ENCODE results near the gene TSPAN7. TPM values are rescaled to one million over a fixed set of nuclear protein-coding genes. Genes with fewer than 3 reads are reported as not detected.

TSPAN7 gene
- total and polyA plus RNA-seq, 4 donors, result 6.2 to 71.1 (median 23.7) TPM

DNA sequence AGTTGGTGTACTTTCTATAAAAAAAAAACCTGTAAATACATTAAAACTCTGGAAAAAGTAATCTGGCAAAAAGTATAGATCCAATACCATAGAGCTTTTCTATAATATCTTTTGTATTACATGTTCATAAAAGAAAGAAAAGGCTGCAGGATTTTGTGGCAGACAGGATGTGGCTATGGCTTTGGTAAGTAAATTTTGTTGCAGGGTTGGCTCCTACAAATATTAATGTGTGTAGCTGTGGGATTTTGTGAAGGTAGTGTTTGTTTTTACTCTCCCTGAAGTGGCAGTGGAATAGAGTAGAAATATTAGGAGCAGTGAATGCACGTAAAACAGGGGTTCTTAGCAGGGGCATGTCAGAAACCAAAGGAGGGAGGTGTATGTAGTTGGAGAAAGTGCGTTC lies 84.8 kb downstream of the TSPAN7 start:
- Histone ChIP-seq H3K27ac (ENCODE audit: low read depth in 1 of 2, low read length in 2 of 2) (no peak overlapping the region), H3K4me1 (ENCODE audit: control insufficient read depth in 1 of 2, insufficient read depth in 2 of 2, low read length in 2 of 2) (no peaks in the 10 kb centered on the region), H3K27me3 (ENCODE audit: control insufficient read depth in 1 of 2, insufficient read depth in 2 of 2, low read length in 1 of 2) (no peaks in the 10 kb centered on the region), H3K36me3 (ENCODE audit: control insufficient read depth in 1 of 2, insufficient read depth in 2 of 2, low read length in 1 of 2) (no peaks in the 10 kb centered on the region), H3K4me3 (ENCODE audit: low read length in 2 of 2) (no peak overlapping the region), H3K9me3 (ENCODE audit: control insufficient read depth, low read length) (no peaks in the 10 kb centered on the region)
- 81 to 89% methylated on average over 2 of the region's 2 CpGs for WGBS, 2 donors
- intact Hi-C loops (cut with DNase I), result no loop called here
- DNase-seq, result no peak
- ATAC-seq (ENCODE audit: low FRiP score), result no peak

DNA sequence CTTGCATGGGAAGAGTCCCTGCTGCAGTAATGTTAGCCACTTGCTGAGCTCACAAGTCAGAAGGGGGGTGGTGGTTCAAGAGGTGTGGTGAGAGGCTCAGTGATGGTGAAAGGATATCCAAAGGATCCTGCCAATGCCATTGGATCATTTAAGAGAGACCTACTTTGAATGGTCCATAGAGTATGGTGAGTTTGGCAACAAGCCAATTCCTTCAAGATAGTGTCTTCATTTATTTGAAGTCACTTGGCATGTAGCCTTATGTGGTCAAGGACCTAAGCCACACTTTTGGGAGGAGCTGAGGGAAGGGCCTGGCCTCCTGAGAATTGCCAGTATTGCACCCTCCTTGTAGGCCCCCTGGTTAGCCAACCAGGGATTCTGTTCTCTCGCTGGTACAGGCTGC lies 87.9 kb downstream of the TSPAN7 start:
- 94 to 100% methylated on average over 1 of the region's 1 CpG for WGBS, 2 donors
- Histone ChIP-seq H3K4me3 (ENCODE audit: low read length in 2 of 2) (no peak overlapping the region), H3K27ac (ENCODE audit: low read depth in 1 of 2, low read length in 2 of 2) (no peak overlapping the region), H3K9me3 (ENCODE audit: control insufficient read depth, low read length) (no peaks in the 10 kb centered on the region), H3K27me3 (ENCODE audit: control insufficient read depth in 1 of 2, insufficient read depth in 2 of 2, low read length in 1 of 2) (no peaks in the 10 kb centered on the region), H3K36me3 (ENCODE audit: control insufficient read depth in 1 of 2, insufficient read depth in 2 of 2, low read length in 1 of 2) (no peaks in the 10 kb centered on the region), H3K4me1 (ENCODE audit: control insufficient read depth in 1 of 2, insufficient read depth in 2 of 2, low read length in 2 of 2) (no peaks in the 10 kb centered on the region)
- intact Hi-C loops (cut with DNase I), result no loop called here
- ATAC-seq (ENCODE audit: low FRiP score), result no peak
- DNase-seq, result no peak

DNA sequence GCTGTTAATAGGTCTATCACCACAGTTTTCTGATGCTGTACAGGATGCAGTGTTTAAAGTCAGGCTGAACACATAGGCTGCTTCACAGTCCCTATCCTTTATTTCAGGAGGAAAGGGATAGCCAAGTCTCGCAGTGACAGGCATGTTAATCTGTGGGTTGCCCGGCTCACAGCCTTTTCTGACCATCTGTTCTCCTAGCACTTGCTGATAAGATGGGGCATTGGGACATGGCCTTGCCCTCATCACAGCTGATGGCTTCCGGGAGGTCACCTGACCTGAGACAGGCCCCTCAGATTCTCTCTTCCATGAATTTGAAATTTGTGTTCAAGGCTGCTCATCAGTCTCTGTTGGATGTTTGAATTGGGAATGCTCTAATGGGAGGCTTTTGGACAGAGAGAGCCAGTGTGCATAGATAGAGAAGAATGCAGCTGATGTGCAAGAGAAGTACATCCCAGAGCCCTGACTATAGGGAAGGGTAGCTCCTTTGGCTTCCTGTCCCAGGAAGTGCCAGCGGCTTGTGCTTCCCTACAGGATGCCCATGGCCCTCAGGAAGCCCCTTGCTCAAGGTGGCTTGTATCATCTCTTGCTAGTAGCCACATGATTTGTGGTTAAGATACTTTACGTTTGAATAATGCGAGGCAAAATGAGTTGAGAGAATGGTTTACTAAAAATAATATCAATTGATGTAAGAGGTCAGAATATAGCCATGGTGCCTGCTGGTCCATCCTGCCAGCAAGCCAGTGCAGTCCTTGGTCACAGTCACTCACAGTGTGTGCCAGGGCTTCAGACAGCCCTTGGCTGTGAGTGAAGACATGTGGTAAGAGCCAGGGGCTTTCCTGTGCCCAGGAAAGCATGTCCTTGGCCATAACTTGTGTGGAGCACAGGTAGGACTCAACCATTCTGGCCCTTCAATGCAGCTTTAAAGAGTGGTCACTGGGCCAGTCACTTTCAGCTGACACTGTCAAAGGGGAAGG lies 88.6 kb downstream of the TSPAN7 start:
- H3K36me3 ChIP-seq (ENCODE audit: control insufficient read depth in 1 of 2, insufficient read depth in 2 of 2, low read length in 1 of 2), result no peaks in the 10 kb centered on the region
- 71 to 72% methylated on average over 6 of the region's 6 CpGs for WGBS, 2 donors
- H3K4me1 ChIP-seq (ENCODE audit: control insufficient read depth in 1 of 2, insufficient read depth in 2 of 2, low read length in 2 of 2), result no peaks in the 10 kb centered on the region
- intact Hi-C loops (cut with DNase I), result no loop called here
- H3K27me3 ChIP-seq (ENCODE audit: control insufficient read depth in 1 of 2, insufficient read depth in 2 of 2, low read length in 1 of 2), result no peaks in the 10 kb centered on the region
- no peak overlapping the region for H3K4me3 ChIP-seq (ENCODE audit: low read length in 2 of 2)
- no peak overlapping the region for H3K27ac ChIP-seq (ENCODE audit: low read depth in 1 of 2, low read length in 2 of 2)
- DNase-seq, result no peak
- no peaks in the 10 kb centered on the region for H3K9me3 ChIP-seq (ENCODE audit: control insufficient read depth, low read length)
- ATAC-seq (ENCODE audit: low FRiP score), result peak; percentile 33

DNA sequence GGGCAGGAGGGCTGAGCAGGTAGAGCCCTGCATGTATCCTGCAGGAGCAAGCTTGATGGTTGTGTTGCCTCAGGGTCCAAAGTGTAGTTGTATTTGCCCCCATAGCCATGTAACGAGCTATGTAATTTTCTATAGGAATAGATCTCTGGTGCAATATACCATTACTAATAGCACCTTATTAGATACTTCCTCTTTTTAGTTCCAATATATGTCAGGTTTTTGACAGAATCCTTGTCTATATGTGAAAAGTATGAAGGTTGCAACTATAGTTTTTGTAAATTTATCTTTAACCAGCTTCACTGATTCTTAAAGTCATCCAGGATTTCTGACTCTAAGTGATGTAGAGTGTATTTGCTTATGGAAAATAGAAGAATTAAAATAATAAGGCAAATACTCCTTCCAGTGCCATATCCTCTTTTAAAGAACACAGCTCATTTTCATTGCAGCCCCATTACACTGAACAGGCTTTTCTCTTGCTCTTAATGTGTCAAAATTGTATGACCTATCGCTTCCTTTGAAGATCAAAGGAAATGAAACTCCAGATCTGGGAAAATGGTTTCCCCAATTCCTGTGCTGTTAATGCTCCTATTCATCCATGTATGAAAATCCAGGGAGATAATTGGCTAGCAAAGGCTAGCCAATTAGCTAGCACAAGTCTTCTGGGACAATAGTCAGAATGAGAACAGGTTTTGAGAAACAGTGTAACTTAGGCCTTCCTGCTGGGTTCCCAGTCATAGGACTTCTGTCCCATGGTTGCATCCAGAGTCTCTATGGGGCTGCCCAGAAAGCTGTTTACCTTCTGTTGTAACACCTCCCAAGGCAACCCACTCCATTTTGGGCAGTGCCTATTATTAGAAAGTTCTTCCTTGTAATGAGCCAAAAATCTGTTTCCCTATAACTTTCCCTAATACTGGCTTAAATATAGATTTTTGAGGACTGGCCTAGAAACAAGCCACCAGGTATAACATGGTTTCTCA lies 90.6 kb downstream of the TSPAN7 start:
- 94 to 100% methylated on average over 2 of the region's 2 CpGs for WGBS, 2 donors
- no peaks in the 10 kb centered on the region for H3K27me3 ChIP-seq (ENCODE audit: control insufficient read depth in 1 of 2, insufficient read depth in 2 of 2, low read length in 1 of 2)
- ATAC-seq (ENCODE audit: low FRiP score) (no peak), DNase-seq (no peak)
- H3K27ac ChIP-seq (ENCODE audit: low read depth in 1 of 2, low read length in 2 of 2), result no peak overlapping the region
- H3K36me3 ChIP-seq (ENCODE audit: control insufficient read depth in 1 of 2, insufficient read depth in 2 of 2, low read length in 1 of 2), result no peaks in the 10 kb centered on the region
- H3K4me1 ChIP-seq (ENCODE audit: control insufficient read depth in 1 of 2, insufficient read depth in 2 of 2, low read length in 2 of 2), result no peaks in the 10 kb centered on the region
- no peak overlapping the region for H3K4me3 ChIP-seq (ENCODE audit: low read length in 2 of 2)
- intact Hi-C loops (cut with DNase I), result no loop called here
- no peaks in the 10 kb centered on the region for H3K9me3 ChIP-seq (ENCODE audit: control insufficient read depth, low read length)

DNA sequence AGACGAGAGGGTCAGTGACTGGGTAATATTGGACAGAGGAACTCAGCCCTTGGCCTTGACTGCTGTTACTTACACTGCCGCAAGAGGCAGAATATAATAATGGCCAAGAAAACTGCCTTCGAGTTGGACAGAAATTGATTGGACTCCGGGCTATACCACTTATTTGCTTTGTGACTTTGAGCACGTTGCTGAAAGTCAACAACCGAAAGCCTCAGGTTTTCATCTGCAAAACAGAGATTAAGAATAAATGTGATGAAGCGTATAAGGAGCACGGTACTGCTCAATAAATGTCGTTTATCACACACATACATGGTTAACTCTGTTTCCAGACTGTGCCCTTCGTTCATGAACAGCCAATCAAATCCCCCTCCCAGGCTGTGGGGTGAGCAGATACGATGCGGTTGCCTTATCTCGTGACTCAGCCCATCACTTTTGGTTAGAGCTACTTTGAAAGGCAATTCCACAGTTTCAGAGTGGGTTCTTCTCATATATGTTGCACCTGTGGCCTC lies 91.6 kb downstream of the TSPAN7 start:
- DNase-seq (no peak), ATAC-seq (ENCODE audit: low FRiP score) (no peak)
- no peaks in the 10 kb centered on the region for H3K9me3 ChIP-seq (ENCODE audit: control insufficient read depth, low read length)
- 84 to 96% methylated on average over 13 of the region's 13 CpGs for WGBS, 2 donors
- no peaks in the 10 kb centered on the region for H3K36me3 ChIP-seq (ENCODE audit: control insufficient read depth in 1 of 2, insufficient read depth in 2 of 2, low read length in 1 of 2)
- intact Hi-C loops (cut with DNase I), result no loop called here
- no peaks in the 10 kb centered on the region for H3K4me1 ChIP-seq (ENCODE audit: control insufficient read depth in 1 of 2, insufficient read depth in 2 of 2, low read length in 2 of 2)
- no peaks in the 10 kb centered on the region for H3K27me3 ChIP-seq (ENCODE audit: control insufficient read depth in 1 of 2, insufficient read depth in 2 of 2, low read length in 1 of 2)
- no peak overlapping the region for H3K27ac ChIP-seq (ENCODE audit: low read depth in 1 of 2, low read length in 2 of 2)
- no peak overlapping the region for H3K4me3 ChIP-seq (ENCODE audit: low read length in 2 of 2)

DNA sequence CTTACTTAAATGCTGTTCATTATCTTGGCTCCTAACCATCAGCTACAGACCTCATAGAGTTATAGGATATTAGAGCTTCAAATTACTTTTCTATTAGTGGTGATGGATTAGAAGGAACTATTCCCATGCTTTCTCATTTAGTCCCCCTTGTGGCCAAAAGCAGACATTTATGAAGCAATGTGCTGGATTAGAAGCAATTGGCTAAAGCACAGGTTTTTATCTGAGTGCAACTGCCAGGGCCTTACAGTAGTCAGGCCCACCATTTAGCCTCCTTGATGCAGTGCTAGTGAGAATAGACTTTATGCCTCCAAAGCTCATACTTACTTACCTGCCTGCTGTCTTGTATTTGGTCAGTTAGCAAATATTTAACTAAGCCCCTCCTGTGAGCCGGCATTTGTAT lies 93.0 kb downstream of the TSPAN7 start:
- DNase-seq, result no peak
- ATAC-seq (ENCODE audit: low FRiP score), result no peak
- no peak overlapping the region for H3K4me3 ChIP-seq (ENCODE audit: low read length in 2 of 2)
- no peaks in the 10 kb centered on the region for H3K36me3 ChIP-seq (ENCODE audit: control insufficient read depth in 1 of 2, insufficient read depth in 2 of 2, low read length in 1 of 2)
- WGBS, 2 donors, result 87 to 93% methylated on average over 1 of the region's 1 CpG
- H3K27ac ChIP-seq (ENCODE audit: low read depth in 1 of 2, low read length in 2 of 2), result no peak overlapping the region
- no peaks in the 10 kb centered on the region for H3K4me1 ChIP-seq (ENCODE audit: control insufficient read depth in 1 of 2, insufficient read depth in 2 of 2, low read length in 2 of 2)
- no peaks in the 10 kb centered on the region for H3K27me3 ChIP-seq (ENCODE audit: control insufficient read depth in 1 of 2, insufficient read depth in 2 of 2, low read length in 1 of 2)
- intact Hi-C loops (cut with DNase I), result no loop called here
- H3K9me3 ChIP-seq (ENCODE audit: control insufficient read depth, low read length), result no peaks in the 10 kb centered on the region

DNA sequence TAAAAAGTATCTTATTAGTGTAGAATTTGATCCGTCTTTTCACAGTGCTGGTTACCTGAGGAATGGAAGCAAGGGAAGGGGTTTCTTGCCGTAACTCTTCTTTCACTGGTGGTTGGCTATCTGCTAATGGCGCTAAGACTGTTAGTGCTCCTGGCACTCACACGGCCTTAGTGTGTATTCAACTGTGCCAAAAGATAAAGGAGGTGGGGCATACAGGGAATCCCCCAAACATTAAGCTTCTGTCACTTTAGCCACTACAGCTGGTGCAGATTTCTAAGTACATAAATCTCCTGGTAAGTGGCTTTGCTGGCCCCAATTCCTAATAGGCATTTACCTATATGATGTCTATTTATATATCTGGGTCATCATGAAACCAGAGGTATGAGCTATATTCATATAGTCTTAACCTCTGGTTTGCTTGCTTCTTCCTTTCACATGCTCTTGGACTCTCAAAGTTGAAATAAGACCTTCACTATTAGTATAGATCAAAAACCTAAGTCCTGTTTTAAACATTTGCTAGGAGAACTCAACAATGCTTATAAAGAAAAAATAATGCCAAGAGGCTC lies 95.1 kb downstream of the TSPAN7 start:
- Histone ChIP-seq H3K27me3 (ENCODE audit: control insufficient read depth in 1 of 2, insufficient read depth in 2 of 2, low read length in 1 of 2) (no peaks in the 10 kb centered on the region), H3K36me3 (ENCODE audit: control insufficient read depth in 1 of 2, insufficient read depth in 2 of 2, low read length in 1 of 2) (no peaks in the 10 kb centered on the region), H3K9me3 (ENCODE audit: control insufficient read depth, low read length) (no peaks in the 10 kb centered on the region), H3K4me1 (ENCODE audit: control insufficient read depth in 1 of 2, insufficient read depth in 2 of 2, low read length in 2 of 2) (no peaks in the 10 kb centered on the region), H3K4me3 (ENCODE audit: low read length in 2 of 2) (no peak overlapping the region), H3K27ac (ENCODE audit: low read depth in 1 of 2, low read length in 2 of 2) (no peak overlapping the region)
- 72 to 86% methylated on average over 4 of the region's 4 CpGs for WGBS, 2 donors
- DNase-seq (no peak), ATAC-seq (ENCODE audit: low FRiP score) (no peak)
- intact Hi-C loops (cut with DNase I), result no loop called here

DNA sequence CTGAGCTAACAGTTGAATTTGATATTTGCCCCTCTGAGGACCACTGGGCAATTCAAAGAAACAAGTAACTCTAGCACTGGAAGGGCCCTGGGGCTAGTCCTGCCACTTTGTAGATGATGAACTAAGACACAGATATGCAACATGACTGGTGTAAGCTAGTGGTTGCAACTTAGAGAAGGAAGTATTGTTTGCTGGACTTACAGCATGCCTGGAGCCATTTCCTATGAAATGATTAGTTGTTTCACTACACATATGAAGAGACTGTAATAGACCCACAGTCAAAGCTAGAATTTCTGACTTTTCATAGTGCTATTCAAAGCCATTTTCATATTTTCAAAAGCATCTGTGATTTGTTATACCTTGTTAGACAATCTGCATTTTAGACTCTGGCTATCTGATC lies 96.2 kb downstream of the TSPAN7 start:
- intact Hi-C loops (cut with DNase I), result no loop called here
- no peaks in the 10 kb centered on the region for H3K27me3 ChIP-seq (ENCODE audit: control insufficient read depth in 1 of 2, insufficient read depth in 2 of 2, low read length in 1 of 2)
- DNase-seq (no peak), ATAC-seq (ENCODE audit: low FRiP score) (no peak)
- no peak overlapping the region for H3K27ac ChIP-seq (ENCODE audit: low read depth in 1 of 2, low read length in 2 of 2)
- H3K36me3 ChIP-seq (ENCODE audit: control insufficient read depth in 1 of 2, insufficient read depth in 2 of 2, low read length in 1 of 2), result no peaks in the 10 kb centered on the region
- no peaks in the 10 kb centered on the region for H3K4me1 ChIP-seq (ENCODE audit: control insufficient read depth in 1 of 2, insufficient read depth in 2 of 2, low read length in 2 of 2)
- H3K9me3 ChIP-seq (ENCODE audit: control insufficient read depth, low read length), result no peaks in the 10 kb centered on the region
- no peak overlapping the region for H3K4me3 ChIP-seq (ENCODE audit: low read length in 2 of 2)

Data from aorta (tissue), 5 donors.